H1 (cell line): Measurements from ENCODE around the gene DEUP1. TPM values are rescaled to one million over a fixed set of nuclear protein-coding genes. Genes with fewer than 3 reads are reported as not detected.

Source experiments
- CTCF ChIA-PET: fragments of 300-600 bp; sonication (Branson Sonifier 250); formaldehyde crosslinking; loops from one replicate; lab custom pipeline; 2021; ENCODE audit not compliant: partially characterized antibody; lab: Charles Lee
- POLR2A ChIA-PET: fragments of 300-600 bp; sonication (Branson Sonifier 250); formaldehyde crosslinking; loops from one replicate; lab custom pipeline; 2021; ENCODE audit warnings: inconsistent platforms; ENCODE audit not compliant: partially characterized antibody; lab: Charles Lee
- DNase-seq, 2 experiments: peaks; one replicate each; pipeline versions ENCODE4 v3.0.0 to v3.0.0-alpha.2; 2010 to 2022; ENCODE audit warnings: low spot score in 2 of 2, low read depth in 1 of 2, mixed read lengths in 1 of 2
- FAIRE-seq: peaks from 2 replicates; lab custom pipeline; 2011; peaks lifted over from hg19 to GRCh38; lab: Jason Lieb, UNC
- H2AFZ ChIP-seq: 2 replicates; pipeline ENCODE4 v1.8.1; 2012; ENCODE audit warnings: low read length, inconsistent platforms
- H2AK5ac ChIP-seq: 2 replicates; pipeline ENCODE4 v1.6.1; 2013; ENCODE audit warnings: low read depth, low read length
- H2BK120ac ChIP-seq: replicated peaks from 2 replicates; pipeline ENCODE3; 2013; ENCODE audit warnings: low read depth, low read length, inconsistent platforms
- H2BK12ac ChIP-seq: 2 replicates; pipeline ENCODE4 v1.6.1; 2013; ENCODE audit warnings: low read depth, low read length
- H2BK15ac ChIP-seq: 2 replicates; pipeline ENCODE4 v1.6.1; 2013; ENCODE audit warnings: low read length
- H2BK20ac ChIP-seq: 2 replicates; pipeline ENCODE4 v1.6.1; 2013; ENCODE audit warnings: low read length
- H2BK5ac ChIP-seq: 2 replicates; pipeline ENCODE4 v1.6.1; 2013; ENCODE audit warnings: low read depth, low read length
- H3K14ac ChIP-seq: 2 replicates; pipeline ENCODE4 v1.6.1; 2013; ENCODE audit warnings: inconsistent platforms; ENCODE audit not compliant: insufficient read length
- H3K18ac ChIP-seq: 2 replicates; pipeline ENCODE4 v1.6.1; 2013; ENCODE audit warnings: low read length; ENCODE audit errors: extremely low read depth
- H3K23ac ChIP-seq: 2 replicates; pipeline ENCODE4 v1.6.1; 2013; ENCODE audit warnings: inconsistent platforms; ENCODE audit not compliant: insufficient read length
- H3K23me2 ChIP-seq: 2 replicates; pipeline ENCODE4 v1.6.1; 2013; ENCODE audit warnings: low read depth, low read length
- H3K27ac ChIP-seq: 2 replicates; pipeline ENCODE4 v1.6.1; 2011; ENCODE audit warnings: low read depth, low read length, inconsistent platforms
- H3K27me3 ChIP-seq, 4 experiments: replicated peaks in 1 of 4; 1 replicate in 1 of 4; 2 replicates in 3 of 4; pipeline versions ENCODE4 v1.6.1 to v1.8.1; 2011 to 2013; ENCODE audit warnings: low read length in 3 of 4, mild to moderate bottlenecking in 3 of 4, inconsistent platforms in 2 of 4, mixed read lengths in 2 of 4, moderate library complexity in 1 of 4; ENCODE audit not compliant: control insufficient read depth in 3 of 4, insufficient read depth in 3 of 4; ENCODE audit errors: extremely low read depth in 1 of 4
- H3K36me3 ChIP-seq, 4 experiments: 2 replicates each; pipeline versions ENCODE4 v1.6.1 to v1.8.1; 2011 to 2013; ENCODE audit warnings: mild to moderate bottlenecking in 4 of 4, low read length in 3 of 4, moderate library complexity in 2 of 4, control low read depth in 1 of 4, inconsistent platforms in 1 of 4; ENCODE audit not compliant: insufficient read depth in 4 of 4, control insufficient read depth in 2 of 4
- H3K4ac ChIP-seq: replicated peaks from 2 replicates; pipeline ENCODE3; 2013; ENCODE audit warnings: low read length, low read depth, mixed read lengths, inconsistent platforms; ENCODE audit not compliant: insufficient read length
- H3K4me1 ChIP-seq, 4 experiments: replicated peaks in 1 of 4; 1 replicate in 1 of 4; 2 replicates in 3 of 4; pipeline versions ENCODE4 v1.6.1 to v1.8.1; 2011 to 2013; ENCODE audit warnings: low read length in 3 of 4, inconsistent platforms in 2 of 4, mixed read lengths in 1 of 4; ENCODE audit not compliant: insufficient read depth in 4 of 4, control insufficient read depth in 3 of 4
- H3K4me2 ChIP-seq, 2 experiments: 2 replicates each; pipeline versions ENCODE4 v1.6.1 to v1.8.1; 2011 to 2013; ENCODE audit warnings: low read depth in 2 of 2, low read length in 2 of 2, control low read depth in 1 of 2, inconsistent platforms in 1 of 2, mild to moderate bottlenecking in 1 of 2; ENCODE audit not compliant: insufficient read depth in 1 of 2
- H3K4me3 ChIP-seq, 4 experiments: fragments of 200-600, 300-600 bp in 1 of 4; sonication (generic), shearing (Covaris generic), sonication (Bioruptor Twin) in 1 of 4; 2 replicates each; pipeline versions ENCODE4 v1.5.1 to v1.8.1; 2011 to 2016; ENCODE audit warnings: low read length in 4 of 4, low read depth in 3 of 4, control low read depth in 2 of 4, inconsistent platforms in 2 of 4, mild to moderate bottlenecking in 2 of 4, mixed read lengths in 1 of 4, moderate library complexity in 1 of 4; ENCODE audit not compliant: insufficient read depth in 2 of 4; ENCODE audit errors: extremely low read depth in 1 of 4
- H3K56ac ChIP-seq: replicated peaks from 2 replicates; pipeline ENCODE3; 2013; ENCODE audit warnings: low read depth, mild to moderate bottlenecking, mixed read lengths, low read length, inconsistent platforms; ENCODE audit not compliant: insufficient read length
- H3K79me1 ChIP-seq: 2 replicates; pipeline ENCODE4 v1.6.1; 2013; ENCODE audit warnings: low read depth, low read length, control low read depth
- H3K79me2 ChIP-seq, 2 experiments: 2 replicates each; pipeline versions ENCODE4 v1.6.1 to v1.8.1; 2012 to 2013; ENCODE audit warnings: low read length in 2 of 2, mild to moderate bottlenecking in 2 of 2, inconsistent platforms in 1 of 2; ENCODE audit not compliant: insufficient read depth in 2 of 2, control insufficient read depth in 1 of 2
- H3K9ac ChIP-seq, 4 experiments: replicated peaks in 1 of 4; 1 replicate in 1 of 4; 2 replicates in 3 of 4; pipeline versions ENCODE4 v1.6.1 to v1.8.1; 2011 to 2013; ENCODE audit warnings: low read depth in 3 of 4, low read length in 3 of 4, control low read depth in 2 of 4, mild to moderate bottlenecking in 2 of 4, moderate library complexity in 2 of 4, inconsistent platforms in 1 of 4; ENCODE audit errors: extremely low read depth in 1 of 4
- H3K9me3 ChIP-seq, 2 experiments: 2 replicates each; pipeline versions ENCODE4 v1.6.1 to v1.8.1; 2012 to 2013; ENCODE audit warnings: mild to moderate bottlenecking in 2 of 2, moderate library complexity in 2 of 2, control low read depth in 1 of 2, inconsistent platforms in 1 of 2, low read depth in 1 of 2, low read length in 1 of 2, mixed read lengths in 1 of 2; ENCODE audit not compliant: insufficient read depth in 2 of 2
- H4K20me1 ChIP-seq, 2 experiments: replicated peaks in 1 of 2; 2 replicates each; pipeline versions ENCODE3 to v1.8.1; 2011 to 2013; ENCODE audit warnings: inconsistent platforms in 2 of 2, low read length in 2 of 2, mild to moderate bottlenecking in 1 of 2; ENCODE audit not compliant: insufficient read depth in 2 of 2, control insufficient read depth in 1 of 2
- H4K5ac ChIP-seq: 2 replicates; pipeline ENCODE4 v1.6.1; 2013; ENCODE audit warnings: low read length, low read depth, mixed read lengths, inconsistent platforms; ENCODE audit not compliant: insufficient read length
- H4K8ac ChIP-seq: 2 replicates; pipeline ENCODE4 v1.8.0; 2013; ENCODE audit warnings: mild to moderate bottlenecking, moderate library complexity, low read length, inconsistent platforms; ENCODE audit not compliant: insufficient read depth; ENCODE audit errors: extremely low read depth
- H4K91ac ChIP-seq: replicated peaks from 2 replicates; pipeline ENCODE3; 2013; ENCODE audit warnings: low read length, mixed read lengths, inconsistent platforms; ENCODE audit not compliant: insufficient read length
- ASH2L ChIP-seq: fragments of 200-600, 300-600 bp; sonication (generic); IDR thresholded peaks from one replicate; pipeline ENCODE4 v1.7.1; 2017; ENCODE audit warnings: low read length
- BRCA1 ChIP-seq: IDR thresholded peaks from 2 replicates; pipeline ENCODE4 v1.6.1; 2012; ENCODE audit warnings: low read depth, low read length, improper control_type of control experiment
- CEBPB ChIP-seq: IDR thresholded peaks from 2 replicates; pipeline ENCODE4 v1.6.1; 2012; ENCODE audit warnings: low read depth, low read length
- CHD2 ChIP-seq: IDR thresholded peaks from 2 replicates; pipeline ENCODE4 v1.6.1; 2012; ENCODE audit warnings: low read length, improper control_type of control experiment
- EZH2 ChIP-seq: fragments of 200-600 bp; sonication (generic); IDR thresholded peaks from 2 replicates; pipeline ENCODE4 v1.7.1; 2012; ENCODE audit warnings: low read depth, mild to moderate bottlenecking, moderate library complexity, low read length, inconsistent platforms; ENCODE audit not compliant: severe bottlenecking
- JUND ChIP-seq: IDR thresholded peaks from 2 replicates; pipeline ENCODE4 v1.6.1; 2011; ENCODE audit warnings: mild to moderate bottlenecking, improper control_type of control experiment, low read length
- NANOG ChIP-seq: IDR thresholded peaks from 2 replicates; pipeline ENCODE4 v1.6.1; 2011; ENCODE audit warnings: low read length, low read depth, mild to moderate bottlenecking, inconsistent platforms; ENCODE audit not compliant: insufficient read depth, poor library complexity, severe bottlenecking
- POU5F1 ChIP-seq: IDR thresholded peaks from 2 replicates; pipeline ENCODE4 v1.6.1; 2011; ENCODE audit warnings: low read depth, mild to moderate bottlenecking, low read length, moderate library complexity
- SIX5 ChIP-seq: IDR thresholded peaks from 2 replicates; pipeline ENCODE4 v1.6.1; 2011; ENCODE audit warnings: mild to moderate bottlenecking, low read depth, low read length
- TAF7 ChIP-seq: optimal IDR thresholded peaks from 2 replicates; pipeline ENCODE3; 2011; ENCODE audit warnings: low read depth, mild to moderate bottlenecking, inconsistent platforms, low read length, moderate library complexity, borderline replicate concordance
- ZNF274 ChIP-seq: IDR thresholded peaks from 2 replicates; pipeline ENCODE4 v1.7.0; 2012; ENCODE audit warnings: low read length, borderline replicate concordance; ENCODE audit errors: extremely low read depth
- WGBS, 2 experiments: shearing (Covaris generic) in 1 of 2; methylation state at CpG; one replicate each; pipeline versions ENCODE4 v1.1.6 to v1.1.7; 2013 to 2015; ENCODE audit warnings: low lambda C conversion rate in 2 of 2, mixed read lengths in 2 of 2, inconsistent platforms in 1 of 2, low coverage in 1 of 2, missing lambda C conversion rate in 1 of 2; ENCODE audit not compliant: insufficient replicate concordance in 2 of 2, insufficient coverage in 1 of 2, insufficient read length in 1 of 2; ENCODE audit errors: extremely low coverage in 1 of 2, missing lambda C conversion rate in 1 of 2; 5-methylcytosine and 5-hydroxymethylcytosine counted together
- polyA plus RNA-seq, 7 experiments: library from polyadenylated mRNA; depleted of rRNA in 3 of 7; stranded (reverse) in 5 of 7; unstranded in 2 of 7; fragments of >200 nt in 5 of 7; fragments of 200-250 nt in 2 of 7; gene quantifications; 1 replicate in 5 of 7; 2 replicates in 1 of 7; 4 replicates in 1 of 7; pipeline versions ENCODE4 v1.2.1 to v1.2.3, GENCODE V29; 2011 to 2013; ENCODE audit warnings: missing spikeins in 2 of 7, mixed read lengths in 2 of 7
- total RNA-seq: library from RNA; stranded (reverse); fragmentation: NEBNext Ultra II Directional; extraction: Animal tissue kit (Norgen Biotek cat#: 25700); gene quantifications from 2 replicates; pipeline ENCODE4 v1.2.1, GENCODE V29; 2021
- TF ChIP-seq, protein P1 (sequence below): IDR thresholded peaks from 2 replicates; pipeline ENCODE4 v1.6.1; 2011; ENCODE audit warnings: low read depth, mild to moderate bottlenecking, low read length; ENCODE audit not compliant: insufficient read depth
- TF ChIP-seq, protein P2 (sequence below): IDR thresholded peaks from 2 replicates; pipeline ENCODE4 v1.6.1; 2012; ENCODE audit warnings: low read length, inconsistent platforms

Gene DEUP1
- total and polyA plus RNA-seq, 2 of the 8 experiments (the other 6 are each of a cell fraction or from before 2014, with no cell fraction given) = 0.45 TPM; not detected in 1

DNA sequence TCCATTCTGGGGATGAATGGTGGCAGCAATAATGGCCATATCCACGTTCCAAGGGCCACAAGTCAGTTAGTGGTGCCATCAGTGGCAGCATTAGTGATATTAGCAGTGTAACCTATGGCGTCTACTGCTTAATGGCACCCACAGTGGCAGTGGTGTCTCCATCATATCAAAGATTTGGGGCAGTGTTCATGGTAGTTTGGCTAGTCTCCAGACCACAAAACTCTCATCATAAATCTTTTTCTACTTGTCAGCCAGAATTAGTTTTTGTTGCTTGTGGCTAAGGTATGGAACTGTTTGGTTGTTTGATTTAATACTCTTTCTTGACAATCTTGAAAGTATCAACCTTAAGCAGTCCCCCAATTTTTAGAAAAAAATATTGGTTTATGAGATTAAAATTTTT is 45.1 kb upstream of the DEUP1 start:
- no peak overlapping the region for H3K18ac ChIP-seq
- H3K36me3 ChIP-seq = no peaks in the 10 kb centered on the region; a peak in 1 of 8 replicates
- no peak overlapping the region for H3K14ac ChIP-seq
- DNase-seq (no peak), FAIRE-seq (no peak)
- no peak overlapping the region for H3K4me2 ChIP-seq
- H3K79me1 ChIP-seq = no peaks in the 10 kb centered on the region
- H3K27me3 ChIP-seq = no peaks in the 10 kb centered on the region
- no peaks in the 10 kb centered on the region for H4K20me1 ChIP-seq
- H4K8ac ChIP-seq = no peak overlapping the region
- H2BK5ac ChIP-seq = no peak overlapping the region
- no peaks in the 10 kb centered on the region for H3K9me3 ChIP-seq
- H3K23me2 ChIP-seq = no peaks in the 10 kb centered on the region
- no peak overlapping the region for H2AFZ ChIP-seq
- ChIA-PET CTCF (no interaction called here), POLR2A (no interaction called here)
- no peak overlapping the region for H2BK20ac ChIP-seq
- no peak overlapping the region for H3K4ac ChIP-seq
- 83% methylated on average over 2 of the region's 2 CpGs; no CpG with 5 or more reads in 1 of the 2 experiments for WGBS, 2 experiments
- H3K27ac ChIP-seq = no peak overlapping the region
- H3K9ac ChIP-seq = no peak overlapping the region
- H3K4me1 ChIP-seq = no peaks in the 10 kb centered on the region
- no peak overlapping the region for H4K5ac ChIP-seq
- H4K91ac ChIP-seq = no peak overlapping the region
- no peak overlapping the region for H3K4me3 ChIP-seq
- H3K79me2 ChIP-seq = no peaks in the 10 kb centered on the region
- H2BK120ac ChIP-seq = no peak overlapping the region
- H2BK12ac ChIP-seq = no peak overlapping the region
- no peak overlapping the region for H3K23ac ChIP-seq
- no peak overlapping the region for H2BK15ac ChIP-seq
- H3K56ac ChIP-seq = no peak overlapping the region
- H2AK5ac ChIP-seq = no peak overlapping the region
- TF ChIP-seq EZH2 (no peak), SIX5 (no peak), CHD2 (no peak), POU5F1 (no peak), NANOG (no peak), TAF7 (no peak), BRCA1 (no peak), ZNF274 (no peak), CEBPB (no peak), ASH2L (no peak), JUND (no peak)
- TF ChIP-seq, protein P1, sequence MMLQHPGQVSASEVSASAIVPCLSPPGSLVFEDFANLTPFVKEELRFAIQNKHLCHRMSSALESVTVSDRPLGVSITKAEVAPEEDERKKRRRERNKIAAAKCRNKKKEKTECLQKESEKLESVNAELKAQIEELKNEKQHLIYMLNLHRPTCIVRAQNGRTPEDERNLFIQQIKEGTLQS = no peak
- TF ChIP-seq, protein P2, sequence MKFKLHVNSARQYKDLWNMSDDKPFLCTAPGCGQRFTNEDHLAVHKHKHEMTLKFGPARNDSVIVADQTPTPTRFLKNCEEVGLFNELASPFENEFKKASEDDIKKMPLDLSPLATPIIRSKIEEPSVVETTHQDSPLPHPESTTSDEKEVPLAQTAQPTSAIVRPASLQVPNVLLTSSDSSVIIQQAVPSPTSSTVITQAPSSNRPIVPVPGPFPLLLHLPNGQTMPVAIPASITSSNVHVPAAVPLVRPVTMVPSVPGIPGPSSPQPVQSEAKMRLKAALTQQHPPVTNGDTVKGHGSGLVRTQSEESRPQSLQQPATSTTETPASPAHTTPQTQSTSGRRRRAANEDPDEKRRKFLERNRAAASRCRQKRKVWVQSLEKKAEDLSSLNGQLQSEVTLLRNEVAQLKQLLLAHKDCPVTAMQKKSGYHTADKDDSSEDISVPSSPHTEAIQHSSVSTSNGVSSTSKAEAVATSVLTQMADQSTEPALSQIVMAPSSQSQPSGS = no peak
